ENCODE measurements around the gene HRH3.

HRH3 gene

DNA sequence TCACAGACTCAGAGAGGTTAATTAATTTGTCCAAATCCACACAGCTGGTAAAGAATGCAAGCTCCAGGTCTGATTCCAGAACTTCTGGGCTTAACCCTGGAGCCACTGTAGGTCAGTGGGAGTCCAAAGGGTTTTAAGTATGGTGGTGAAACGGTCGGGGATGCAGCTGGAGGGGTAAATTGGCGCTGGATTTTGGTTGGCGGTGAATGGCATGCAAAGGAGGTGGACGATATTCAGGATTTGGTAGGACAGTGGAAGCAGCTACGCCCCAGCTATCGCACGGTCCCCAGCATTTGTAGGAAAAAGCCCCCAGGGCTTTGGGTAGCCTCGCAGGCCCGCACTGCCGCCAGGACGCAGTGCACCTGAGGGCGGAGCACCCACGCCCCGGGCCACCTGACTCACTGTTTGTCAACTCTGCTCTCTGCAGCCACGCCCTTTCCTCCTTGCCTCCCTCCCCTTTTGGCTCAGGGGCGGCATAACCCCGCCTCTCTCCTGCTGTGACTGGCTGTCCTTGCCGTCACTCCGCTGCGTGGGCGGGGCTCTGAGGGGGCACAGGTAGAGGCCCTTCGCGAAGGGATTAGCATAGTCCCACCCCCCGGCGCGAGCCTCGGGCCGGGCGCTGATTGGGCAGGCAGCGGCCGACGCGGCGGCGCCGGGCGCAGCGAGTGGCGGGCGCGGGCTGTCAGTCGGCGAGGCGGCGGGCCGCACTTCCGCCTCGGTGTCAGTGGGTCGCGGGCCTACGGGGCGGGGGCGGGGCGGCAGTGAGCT, 17.9 kb upstream of the HRH3 start, which contains the start of gene OSBPL2:
Gene OSBPL2, plus strand, starts transcription at position 721 of the 768 bp plus-strand sequence. CDS start 17,664 bp downstream, outside the sequence.
- H3K27me3 ChIP-seq: no peaks in the 10 kb centered on the region
- TF ChIP-seq Cebpa-rat (IDR thresholded peaks at IDR 0.05): no peak
- H3K4me3 ChIP-seq: peak within 1 kb of the TSS; percentile 71
- H4K20me1 ChIP-seq: peaks cover 41% of the 10 kb centered on the region
- peak within 1 kb of the TSS; percentile 59; the same call in 1 of the 2 replicates for H3K27ac ChIP-seq
- peaks cover 23% of the 10 kb centered on the region; the same call in 1 of the 2 replicates for H3K36me3 ChIP-seq
- peak within 1 kb of the TSS; percentile 90 for H3K4me2 ChIP-seq
- no peaks in the 10 kb centered on the region for H3K9me3 ChIP-seq
- H3K9ac ChIP-seq: peak within 1 kb of the TSS; percentile 75
- H3K4me1 ChIP-seq: peaks cover 54% of the 10 kb centered on the region

- Histone ChIP-seq H3K27me3 (no peaks in the 10 kb centered on the region), H3K4me2 (peak overlapping the region; percentile 80), H3K36me3 (peaks cover 18% of the 10 kb centered on the region; the same call in 1 of the 2 replicates), H3K9me3 (no peaks in the 10 kb centered on the region), H4K20me1 (peaks cover 36% of the 10 kb centered on the region), H3K27ac (no peak overlapping the region), H3K4me3 (no peak overlapping the region), H3K4me1 (peaks cover 54% of the 10 kb centered on the region), H3K9ac (no peak overlapping the region)
- no peak for TF ChIP-seq Cebpa-rat (IDR thresholded peaks at IDR 0.05)
These were observed 17.4 kb upstream of the HRH3 start for GRCh38 chr20:62237514-62237800.

DNA sequence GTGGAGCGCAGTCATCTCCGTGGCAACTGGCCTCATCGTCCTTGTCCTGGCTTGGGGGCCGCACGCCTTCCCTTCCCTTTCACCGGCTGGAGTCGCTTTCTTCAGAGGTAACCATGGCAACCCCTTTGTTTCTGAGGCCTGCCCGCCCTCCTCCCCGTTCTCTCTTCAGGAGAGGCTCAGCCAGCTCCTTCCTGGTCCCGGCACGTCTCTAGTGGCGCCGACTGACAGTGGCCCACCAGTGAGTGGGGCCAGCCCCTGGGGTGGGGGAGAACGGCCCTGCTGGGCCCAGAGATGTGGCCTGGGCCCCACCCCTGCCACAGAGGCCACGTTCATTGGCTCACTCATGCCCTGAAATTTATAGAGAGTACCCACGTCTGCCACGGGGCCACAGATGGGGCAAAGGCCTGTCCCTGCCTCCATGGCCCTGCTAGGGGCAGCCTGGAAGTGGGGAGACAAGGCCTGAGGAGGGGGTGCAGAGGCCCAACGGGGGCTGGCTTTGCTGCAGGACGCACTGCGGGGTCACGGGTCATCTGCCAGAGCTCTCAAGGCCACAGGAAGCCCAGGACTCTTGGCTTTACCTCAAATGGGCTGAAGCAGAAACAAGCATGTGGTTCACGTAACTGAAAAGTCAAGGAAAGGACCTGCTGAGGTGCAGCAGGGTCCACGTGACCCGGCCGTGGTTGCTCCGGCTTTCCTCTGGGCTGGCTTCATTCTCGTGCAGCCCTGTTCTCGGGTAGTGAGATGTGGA, 16.9 kb upstream of the HRH3 start:
- H3K4me3 ChIP-seq: no peak overlapping the region
- H3K27ac ChIP-seq: no peak overlapping the region
- no peaks in the 10 kb centered on the region for H3K27me3 ChIP-seq
- TF ChIP-seq Cebpa-rat (IDR thresholded peaks at IDR 0.05): no peak
- H3K36me3 ChIP-seq: peaks cover 13% of the 10 kb centered on the region; the same call in 1 of the 2 replicates
- no peaks in the 10 kb centered on the region for H3K9me3 ChIP-seq
- peaks cover 31% of the 10 kb centered on the region for H4K20me1 ChIP-seq
- H3K9ac ChIP-seq: no peak overlapping the region
- peaks cover 54% of the 10 kb centered on the region for H3K4me1 ChIP-seq
- H3K4me2 ChIP-seq: peak overlapping the region; percentile 80; the same call in 1 of the 2 replicates

DNA sequence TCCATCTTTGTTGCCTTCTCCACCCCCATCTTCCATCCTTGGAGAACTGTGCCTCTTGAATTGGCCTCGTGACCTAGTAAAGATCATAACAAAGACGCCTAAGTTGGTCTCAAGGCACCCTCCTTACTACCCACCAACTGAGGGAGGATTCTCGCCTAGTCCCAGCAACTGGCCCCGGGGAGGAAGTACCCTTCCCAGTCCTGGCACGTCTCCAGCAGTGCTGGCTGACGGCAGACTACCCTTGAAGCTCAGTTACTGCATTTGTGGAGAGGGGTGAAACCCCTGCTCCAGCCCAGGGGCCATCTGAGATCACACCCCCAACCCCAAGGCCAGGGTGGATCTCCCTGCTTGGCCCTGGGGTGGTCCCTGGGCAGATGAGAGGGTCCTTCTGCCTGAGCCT, 16.1 kb upstream of the HRH3 start:
- Histone ChIP-seq H4K20me1 (peaks cover 24% of the 10 kb centered on the region), H3K9ac (no peak overlapping the region), H3K9me3 (no peaks in the 10 kb centered on the region), H3K4me3 (no peak overlapping the region), H3K36me3 (peaks cover 7% of the 10 kb centered on the region; the same call in 1 of the 2 replicates), H3K4me2 (0 out of 2 replicates have a peak overlapping the region, but pooled peaks have one; percentile 8), H3K4me1 (peaks cover 54% of the 10 kb centered on the region), H3K27me3 (no peaks in the 10 kb centered on the region), H3K27ac (no peak overlapping the region)
- no peak for TF ChIP-seq Cebpa-rat (IDR thresholded peaks at IDR 0.05)

- TF ChIP-seq Cebpa-rat (IDR thresholded peaks at IDR 0.05): no peak
- peaks cover 54% of the 10 kb centered on the region for H3K4me1 ChIP-seq
- H3K27ac ChIP-seq: no peak overlapping the region
- H3K4me3 ChIP-seq: no peak overlapping the region
- H3K27me3 ChIP-seq: no peaks in the 10 kb centered on the region
- H3K9me3 ChIP-seq: no peaks in the 10 kb centered on the region
- peaks cover 3% of the 10 kb centered on the region; the same call in 1 of the 2 replicates for H3K36me3 ChIP-seq
- H3K4me2 ChIP-seq: 0 out of 2 replicates have a peak overlapping the region, but pooled peaks have one; percentile 8
- no peak overlapping the region for H3K9ac ChIP-seq
- H4K20me1 ChIP-seq: peaks cover 19% of the 10 kb centered on the region
These were observed 15.7 kb upstream of the HRH3 start for GRCh38 chr20:62235777-62236157.

- Histone ChIP-seq H3K9ac (peak overlapping the region; percentile 50; the same call in 1 of the 2 replicates), H3K4me1 (peaks cover 51% of the 10 kb centered on the region), H3K36me3 (no peaks in the 10 kb centered on the region), H3K9me3 (no peaks in the 10 kb centered on the region), H4K20me1 (peaks cover 14% of the 10 kb centered on the region), H3K4me2 (peak overlapping the region; percentile 52), H3K4me3 (no peak overlapping the region), H3K27ac (peak overlapping the region; percentile 51; the same call in 1 of the 2 replicates), H3K27me3 (no peaks in the 10 kb centered on the region)
- no peak for TF ChIP-seq Cebpa-rat (IDR thresholded peaks at IDR 0.05)
These were observed 15.1 kb upstream of the HRH3 start for GRCh38 chr20:62235001-62235776.

DNA sequence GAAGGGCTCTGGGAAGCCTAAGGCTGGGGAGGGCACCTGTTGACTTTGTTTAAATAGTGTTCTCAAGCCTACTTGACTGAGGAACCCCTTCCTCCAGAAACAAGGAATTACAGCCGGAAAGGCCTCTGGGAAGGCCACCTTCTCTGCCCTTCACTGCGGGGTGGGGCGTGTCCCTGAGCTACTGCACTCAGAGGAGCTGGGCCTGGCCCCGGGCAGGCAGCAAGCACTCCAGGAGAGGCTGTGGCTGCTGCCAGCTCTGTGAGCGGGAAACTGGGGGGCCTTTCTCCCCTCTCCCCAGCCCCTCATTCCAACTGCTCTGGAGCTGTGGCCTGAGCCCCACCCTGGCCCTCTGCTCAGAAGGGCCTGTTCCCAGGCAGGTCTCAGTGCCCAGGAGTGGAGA, 14.3 kb upstream of the HRH3 start:
- no peak overlapping the region for H3K4me3 ChIP-seq
- peak overlapping the region; percentile 52 for H3K4me2 ChIP-seq
- TF ChIP-seq Cebpa-rat (IDR thresholded peaks at IDR 0.05): no peak
- no peaks in the 10 kb centered on the region for H3K9me3 ChIP-seq
- peak overlapping the region; percentile 50; the same call in 1 of the 2 replicates for H3K9ac ChIP-seq
- H3K36me3 ChIP-seq: no peaks in the 10 kb centered on the region
- H3K27me3 ChIP-seq: no peaks in the 10 kb centered on the region
- H4K20me1 ChIP-seq: peaks cover 5% of the 10 kb centered on the region
- H3K4me1 ChIP-seq: peaks cover 43% of the 10 kb centered on the region
- no peak overlapping the region; the same call in 1 of the 2 replicates for H3K27ac ChIP-seq

GRCh38 chr20:62233684-62234083, 13.6 kb upstream of the HRH3 start:
- H4K20me1 ChIP-seq: no peaks in the 10 kb centered on the region; the same call in 1 of the 2 replicates
- no peak for TF ChIP-seq Cebpa-rat (IDR thresholded peaks at IDR 0.05)
- no peaks in the 10 kb centered on the region for H3K9me3 ChIP-seq
- H3K4me1 ChIP-seq: peaks cover 38% of the 10 kb centered on the region
- H3K36me3 ChIP-seq: no peaks in the 10 kb centered on the region
- no peaks in the 10 kb centered on the region for H3K27me3 ChIP-seq
- no peak overlapping the region for H3K4me2 ChIP-seq
- H3K27ac ChIP-seq: no peak overlapping the region
- no peak overlapping the region for H3K4me3 ChIP-seq
- no peak overlapping the region for H3K9ac ChIP-seq
